ENCODE data around the gene PLXNB2.

The PLXNB2 gene

GRCh38 chr22:50309601-50309991, 2.1 kb upstream of the PLXNB2 start:
- no peak for TF ChIP-seq FOXP2 (optimal IDR thresholded peaks at IDR 0.05; ENCODE audit: borderline replicate concordance, extremely low read depth, extremely low read length, insufficient read depth)
- no peak for TF ChIP-seq REST (IDR thresholded peaks at IDR 0.05; ENCODE audit: insufficient read depth in 1 of 2, low read depth in 2 of 2, low read length in 2 of 2)

DNA sequence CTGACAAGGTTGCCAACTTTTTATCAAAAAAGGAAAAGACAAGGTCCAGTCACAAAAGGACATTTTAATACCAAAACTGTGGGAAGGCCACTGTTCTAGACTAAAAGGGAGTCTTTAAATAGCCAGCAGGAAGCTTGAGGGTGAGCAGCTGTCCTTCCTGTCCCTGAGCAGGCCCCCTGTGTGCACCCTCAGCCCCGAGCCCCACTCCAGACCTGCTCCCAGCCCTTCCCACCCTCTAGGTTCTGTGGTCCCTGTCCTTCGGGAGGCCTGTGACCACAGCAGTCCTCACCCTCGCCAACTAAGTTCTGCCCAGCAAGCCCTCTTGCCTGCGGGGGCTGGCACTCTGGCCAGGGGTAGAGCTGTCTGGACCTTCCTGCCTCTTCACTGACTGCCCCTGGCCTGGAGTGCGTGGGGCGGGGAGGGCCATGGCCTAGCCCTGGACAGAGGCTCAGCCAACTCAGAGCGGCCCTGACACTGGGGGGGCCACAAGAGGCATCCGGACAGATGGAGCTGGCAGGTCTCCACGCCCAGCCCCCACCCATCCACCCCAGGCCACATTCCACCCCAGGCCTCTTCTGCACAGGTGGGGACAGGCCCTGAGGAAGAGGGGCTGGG, 1.6 kb upstream of the PLXNB2 start:
- no peak for TF ChIP-seq REST (IDR thresholded peaks at IDR 0.05; ENCODE audit: insufficient read depth in 1 of 2, low read depth in 2 of 2, low read length in 2 of 2)
- no peak for TF ChIP-seq SIN3A (IDR thresholded peaks at IDR 0.05; ENCODE audit: borderline replicate concordance, insufficient read depth, low read length)
- TF ChIP-seq FOXP2 (optimal IDR thresholded peaks at IDR 0.05; ENCODE audit: borderline replicate concordance, extremely low read depth, extremely low read length, insufficient read depth): no peak
- no peak for TF ChIP-seq TAF1 (IDR thresholded peaks at IDR 0.05; ENCODE audit: borderline replicate concordance, insufficient read depth, low read length)
- no peak for TF ChIP-seq POLR2AphosphoS5 (IDR thresholded peaks at IDR 0.05; ENCODE audit: low read depth, low read length)

GRCh38 chr22:50308597-50308935, 1.1 kb upstream of the PLXNB2 start:
- TF ChIP-seq TAF1 (IDR thresholded peaks at IDR 0.05; ENCODE audit: borderline replicate concordance, insufficient read depth, low read length) (peak; percentile 39; the same call in 1 of the 2 replicates), POLR2AphosphoS5 (IDR thresholded peaks at IDR 0.05; ENCODE audit: low read depth, low read length) (peak; percentile 55), FOXP2 (optimal IDR thresholded peaks at IDR 0.05; ENCODE audit: borderline replicate concordance, extremely low read depth, extremely low read length, insufficient read depth) (peak; percentile 35), SIN3A (IDR thresholded peaks at IDR 0.05; ENCODE audit: borderline replicate concordance, insufficient read depth, low read length) (0 out of 2 replicates have a peak, but pooled peaks have one; percentile 59), REST (IDR thresholded peaks at IDR 0.05; ENCODE audit: insufficient read depth in 1 of 2, low read depth in 2 of 2, low read length in 2 of 2) (0 out of 4 replicates have a peak, but pooled peaks of 1 of the 2 experiments have one; percentile 28)

- no peak for TF ChIP-seq FOXP2 (optimal IDR thresholded peaks at IDR 0.05; ENCODE audit: borderline replicate concordance, extremely low read depth, extremely low read length, insufficient read depth)
- no peak for TF ChIP-seq REST (IDR thresholded peaks at IDR 0.05; ENCODE audit: insufficient read depth in 1 of 2, low read depth in 2 of 2, low read length in 2 of 2)
Observed at GRCh38 chr22:50307890-50308596, 597 bp upstream of the PLXNB2 start.
